Measurements from ENCODE around the gene ZNF532.
"Not testable (repeated sequence)": the region's sequence is repeated elsewhere in the genome, so short reads cannot be mapped to it uniquely, and the experiment has no call there.

ZNF532 gene

DNA sequence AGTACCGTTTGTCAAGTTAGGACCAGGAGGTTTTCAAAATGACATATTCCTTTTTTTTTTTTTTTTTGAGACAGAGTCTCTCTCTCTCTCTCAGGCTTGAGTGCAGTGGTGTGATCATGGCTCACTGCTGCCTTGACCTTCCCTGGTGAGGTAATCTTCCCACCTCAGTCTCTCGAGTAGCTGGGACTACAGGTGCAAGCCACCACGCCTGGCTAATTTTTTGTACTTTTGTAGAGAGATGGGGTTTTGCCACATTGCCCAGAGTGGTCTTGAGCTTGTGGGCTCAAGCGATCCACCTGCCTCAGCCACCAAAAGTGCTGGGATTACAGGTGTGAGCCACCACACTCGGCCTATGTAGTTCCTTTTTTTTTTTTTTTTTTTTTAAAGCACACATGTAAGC, 147.1 kb downstream of the ZNF532 start:
- no peak for DNase-seq

DNA sequence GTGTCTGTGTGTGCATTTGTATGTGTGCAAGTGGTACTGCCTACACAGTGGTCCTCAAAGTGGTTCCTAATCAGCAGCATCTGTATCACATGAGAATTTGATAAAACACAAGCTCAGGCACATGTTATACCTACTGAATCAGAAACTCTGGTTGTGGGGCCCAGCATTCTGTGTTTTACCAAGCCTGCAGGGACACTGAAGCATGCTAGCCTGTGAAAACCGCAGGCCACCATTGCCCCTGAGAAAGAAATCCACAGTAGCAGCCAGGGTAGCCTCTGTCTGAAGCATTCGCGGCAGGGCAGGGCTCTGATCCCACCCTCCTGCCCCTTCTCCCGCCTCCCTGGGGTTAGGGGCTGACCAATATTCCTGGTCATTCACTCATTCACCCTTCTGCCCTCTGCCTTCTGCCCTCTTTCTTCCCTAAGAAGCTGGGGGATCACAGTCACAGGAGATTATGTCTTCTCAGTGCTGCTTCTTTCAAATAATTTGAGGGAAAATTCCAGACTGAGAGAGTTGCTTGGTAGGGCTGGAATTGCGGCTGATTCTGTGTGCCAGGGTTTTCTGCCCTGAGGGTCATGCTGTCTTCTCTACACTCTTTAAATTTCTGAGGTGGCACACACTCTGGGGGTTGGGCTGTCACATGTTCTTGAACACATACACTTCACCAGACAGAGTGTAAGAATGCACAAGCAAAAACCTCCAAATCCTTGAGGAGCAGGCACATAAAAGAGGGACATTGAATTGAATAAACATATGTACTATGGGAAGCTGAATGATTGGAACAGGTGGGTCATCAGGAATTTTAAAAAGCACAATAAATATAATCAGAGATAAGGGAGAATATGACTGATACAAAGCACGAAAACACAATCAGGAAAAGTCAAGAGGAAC, 148.4 kb downstream of the ZNF532 start:
- no peak for DNase-seq

DNA sequence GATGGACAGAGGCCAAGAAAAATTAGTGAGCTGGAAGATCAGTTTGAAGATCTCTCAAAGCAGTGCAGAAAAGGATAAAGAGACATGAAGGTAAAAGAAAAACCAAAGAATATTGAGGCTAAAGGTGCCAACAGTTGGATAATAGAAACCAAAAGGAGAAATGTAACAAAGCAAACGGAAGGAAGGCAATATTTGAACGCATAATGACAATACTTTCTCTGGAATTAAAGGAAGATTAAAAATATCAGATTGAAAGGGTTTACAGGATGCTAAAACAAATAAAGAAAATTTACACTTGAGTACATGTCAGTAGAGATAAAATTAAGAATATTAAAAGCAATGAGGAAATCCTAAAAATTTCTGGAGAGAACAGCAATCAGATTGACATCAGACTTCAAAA, 149.1 kb downstream of the ZNF532 start:
- no peak for DNase-seq

DNA sequence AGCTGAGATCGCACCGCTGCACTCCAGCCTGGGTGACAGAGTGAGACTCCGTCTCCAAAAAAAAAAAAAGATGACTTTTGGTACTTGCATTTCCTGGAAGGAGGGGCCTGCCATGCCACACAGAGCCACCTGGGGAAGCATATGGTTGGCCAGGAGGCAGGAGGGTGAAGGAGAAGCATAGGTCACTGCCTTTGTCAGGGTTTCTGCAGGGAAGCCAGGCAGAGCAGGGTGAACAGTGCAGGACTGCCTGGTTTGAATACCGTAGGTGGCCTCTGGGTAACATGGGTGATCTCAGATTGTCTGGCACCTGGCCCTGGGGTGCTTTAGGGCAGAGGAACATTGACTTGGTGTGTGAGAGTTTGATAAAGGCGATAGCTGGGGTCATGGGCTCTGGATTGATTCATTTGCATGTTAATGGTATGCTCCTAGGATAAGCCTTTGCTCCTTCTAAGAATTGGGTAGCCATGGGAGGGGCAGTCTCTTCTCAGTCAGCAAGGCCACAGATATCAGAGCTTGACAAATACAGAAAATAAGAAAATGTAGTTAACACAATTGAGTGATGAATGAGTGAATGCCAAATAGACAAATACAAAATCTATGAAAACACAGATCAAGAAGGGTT, 151.0 kb downstream of the ZNF532 start:
- DNase-seq, result peak; percentile 26

DNA sequence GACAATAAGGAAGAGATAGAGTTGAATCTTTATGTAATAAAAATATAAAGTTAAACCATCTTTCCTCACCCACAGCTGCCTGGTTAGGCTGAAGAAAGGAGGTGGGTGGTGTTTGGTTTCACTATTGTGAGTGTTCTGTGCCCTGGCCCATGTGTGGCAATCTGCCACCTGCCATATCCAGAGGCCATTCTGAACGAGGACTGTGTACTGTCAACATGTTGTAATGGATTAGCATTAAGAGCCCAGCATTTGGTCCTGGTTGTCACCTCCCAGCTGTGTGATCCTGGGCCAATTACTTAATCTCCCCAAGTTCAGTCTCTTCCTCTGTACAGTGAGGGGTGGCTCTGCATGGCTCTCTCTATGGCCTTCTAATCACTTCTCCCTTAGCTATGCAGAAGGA, 156.8 kb downstream of the ZNF532 start:
- DNase-seq, result peak; percentile 80

DNA sequence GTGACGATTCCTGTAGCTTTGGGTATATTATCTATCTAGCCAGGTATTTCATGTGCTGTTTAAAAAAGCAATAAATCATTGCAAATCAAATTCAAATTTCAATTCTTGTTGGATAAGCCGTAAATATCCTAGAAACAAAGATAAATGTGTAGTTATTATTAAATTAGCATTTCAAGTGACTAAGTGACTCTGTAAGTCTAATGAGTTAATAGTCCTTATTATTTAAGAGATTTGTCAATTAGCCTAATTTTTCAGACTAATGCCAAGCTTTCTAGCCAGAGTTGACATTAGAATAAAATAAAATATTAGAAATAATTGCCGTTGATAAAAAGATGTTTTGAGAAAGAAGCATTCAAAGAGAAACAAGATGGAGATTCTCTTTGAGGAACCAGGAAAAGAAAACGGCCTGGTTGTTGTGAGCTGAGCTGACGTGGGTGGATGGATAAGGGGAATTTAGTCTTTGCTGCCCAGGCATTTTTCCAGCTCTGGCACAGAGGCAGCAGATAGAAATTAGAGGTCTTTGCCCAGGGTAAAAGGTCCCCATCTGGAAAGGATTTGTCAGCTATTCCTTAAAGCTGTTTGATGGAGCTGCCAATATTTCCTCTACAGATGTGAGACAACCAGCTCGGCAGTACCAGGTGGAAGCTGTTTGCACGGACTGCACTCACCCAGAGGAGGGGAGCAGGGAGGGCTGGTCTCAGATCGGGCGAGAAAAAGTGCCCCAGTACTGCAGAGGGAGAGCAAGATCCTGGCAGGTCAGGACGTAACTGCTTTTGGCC, 157.7 kb downstream of the ZNF532 start:
- no peak for DNase-seq

DNA sequence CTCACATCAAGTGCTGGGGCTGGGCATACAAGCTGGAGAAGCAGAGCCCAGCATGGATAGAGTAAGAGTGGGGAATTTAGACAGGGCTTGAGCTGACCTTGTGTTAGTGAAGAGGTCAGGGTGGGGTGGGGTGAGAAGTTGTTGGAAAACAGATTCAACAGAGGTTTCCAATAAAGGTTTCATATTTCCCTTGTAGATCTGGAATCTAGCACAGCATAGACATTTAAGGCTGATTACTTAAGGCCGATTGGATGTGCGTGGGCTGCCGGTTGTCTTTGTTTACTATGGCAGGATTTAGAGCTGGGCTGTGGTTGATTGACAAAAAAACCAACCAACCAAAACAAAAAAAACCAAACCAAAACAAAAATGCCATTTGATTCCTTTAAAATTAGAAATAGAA, 160.2 kb downstream of the ZNF532 start:
- DNase-seq, result no peak

DNA sequence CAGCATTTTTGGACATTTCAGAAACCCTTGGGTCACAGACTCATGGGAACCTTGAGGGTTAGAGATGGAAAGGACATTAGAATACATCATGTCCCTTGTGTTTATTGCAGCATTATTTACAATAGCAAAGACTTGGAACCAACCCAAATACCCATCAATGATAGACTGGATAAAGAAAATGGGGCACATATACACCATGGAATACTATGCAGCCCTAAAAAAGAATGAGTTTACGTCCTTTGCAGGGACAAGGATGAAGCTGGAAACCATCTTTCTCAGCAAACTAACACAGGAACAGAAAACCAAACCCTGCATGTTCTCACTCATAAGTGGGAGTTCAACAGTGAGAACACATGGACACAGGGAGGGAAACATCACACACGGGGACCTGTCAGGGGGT, 160.9 kb downstream of the ZNF532 start:
- not testable (repeated sequence) for DNase-seq

DNA sequence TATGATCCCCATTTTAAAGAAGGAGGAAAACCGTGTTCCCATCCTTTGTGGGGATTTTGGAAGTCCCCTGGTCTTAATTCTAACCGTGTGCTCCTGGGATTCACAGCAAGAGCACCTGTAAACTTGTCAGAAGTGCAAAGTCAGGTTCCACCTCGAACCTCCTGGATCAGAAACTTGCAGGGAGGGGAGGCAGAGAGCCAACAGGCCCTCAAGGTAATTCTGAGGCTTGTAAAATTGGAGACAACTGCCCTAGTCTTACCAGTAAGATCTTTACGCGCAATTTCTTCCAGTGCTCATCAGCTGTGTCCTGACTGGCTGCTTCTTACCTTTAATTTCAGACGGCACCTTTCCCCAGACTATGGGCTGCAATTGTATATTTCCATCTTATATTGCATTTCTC, 161.7 kb downstream of the ZNF532 start:
- DNase-seq, result no peak

DNA sequence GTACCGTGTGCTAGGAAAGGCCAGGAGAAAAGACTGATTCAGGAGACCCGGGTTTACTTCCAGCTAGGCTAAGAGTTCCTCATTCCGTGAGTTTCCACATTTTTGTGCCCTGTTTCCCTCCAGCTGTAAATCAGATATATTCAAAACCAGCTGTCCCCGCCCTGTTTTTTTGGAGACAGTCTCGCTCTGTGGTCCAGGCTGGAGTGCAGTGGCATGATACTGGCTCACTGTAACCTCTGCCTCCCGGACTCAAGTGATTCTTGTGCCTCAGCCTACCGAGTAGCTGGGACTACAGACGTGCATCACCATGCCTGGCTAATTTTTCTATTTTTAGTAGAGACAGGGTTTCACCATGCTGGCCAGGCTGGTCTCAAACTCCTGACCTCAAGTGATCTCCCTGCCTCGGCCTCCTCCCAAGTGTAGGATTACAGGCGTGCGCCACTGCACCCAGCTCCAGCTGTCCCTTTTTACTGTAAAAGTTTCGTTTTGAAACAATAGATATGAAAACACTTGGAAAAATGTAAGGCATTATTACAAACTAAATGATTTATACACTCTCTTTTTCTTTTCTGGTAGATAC, 162.2 kb downstream of the ZNF532 start:
- DNase-seq, result no peak

DNA sequence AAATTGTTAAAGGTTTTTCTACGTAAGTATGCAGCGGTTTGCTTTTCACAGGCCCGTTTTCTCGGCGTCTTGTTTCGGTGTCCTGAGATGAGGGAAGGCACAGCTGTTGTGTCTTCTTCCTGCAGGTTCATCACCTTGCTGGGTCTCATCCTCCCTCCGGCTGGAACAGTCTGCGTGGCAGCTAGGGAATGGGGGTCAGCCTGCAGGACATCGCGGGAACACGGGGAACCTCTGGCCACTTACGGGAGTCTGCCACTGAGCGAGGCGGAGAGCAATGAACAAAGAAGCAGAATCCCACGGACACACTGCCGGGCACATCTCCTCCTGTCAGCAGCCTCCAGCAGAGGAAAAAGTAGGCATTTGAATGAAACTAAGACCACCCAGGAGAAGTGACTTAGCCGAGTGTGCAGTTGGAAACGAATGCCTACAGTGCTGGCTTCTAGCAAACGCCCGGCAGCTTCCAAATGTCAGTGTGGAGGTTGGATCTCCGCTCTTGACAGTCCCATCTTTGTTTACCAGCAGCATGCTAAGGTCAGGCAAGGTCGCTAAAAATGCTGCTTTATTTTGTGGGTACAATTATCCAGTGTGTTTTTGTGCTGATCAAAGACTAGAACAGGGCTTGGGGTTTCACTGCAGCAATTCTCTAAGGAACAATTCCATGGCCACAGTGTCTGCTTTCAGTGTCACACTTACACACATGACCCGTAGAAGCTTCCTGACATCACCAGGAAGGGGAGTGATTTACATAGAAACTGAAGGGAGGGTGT, 165.2 kb downstream of the ZNF532 start:
- DNase-seq, result peak; percentile 25

DNA sequence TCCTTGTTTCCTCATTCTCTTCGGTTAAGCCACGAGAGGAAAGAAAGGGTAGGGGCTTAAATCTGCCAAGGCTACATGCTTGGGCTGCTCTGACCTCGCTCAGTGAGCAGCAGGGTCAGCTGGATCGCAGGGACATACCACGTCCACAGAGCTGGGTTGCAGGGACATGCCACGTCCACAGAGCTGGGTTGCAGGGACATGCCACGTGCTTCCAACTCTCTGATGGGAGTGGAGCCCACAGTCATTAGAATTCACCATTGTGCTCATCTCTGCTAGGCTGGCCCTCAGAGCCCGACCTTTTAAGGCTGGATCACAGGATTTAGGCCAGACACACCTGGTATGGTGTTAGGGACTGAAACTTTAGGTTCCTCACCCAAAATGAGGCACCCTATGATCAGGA, 167.6 kb downstream of the ZNF532 start:
- no peak for DNase-seq

DNA sequence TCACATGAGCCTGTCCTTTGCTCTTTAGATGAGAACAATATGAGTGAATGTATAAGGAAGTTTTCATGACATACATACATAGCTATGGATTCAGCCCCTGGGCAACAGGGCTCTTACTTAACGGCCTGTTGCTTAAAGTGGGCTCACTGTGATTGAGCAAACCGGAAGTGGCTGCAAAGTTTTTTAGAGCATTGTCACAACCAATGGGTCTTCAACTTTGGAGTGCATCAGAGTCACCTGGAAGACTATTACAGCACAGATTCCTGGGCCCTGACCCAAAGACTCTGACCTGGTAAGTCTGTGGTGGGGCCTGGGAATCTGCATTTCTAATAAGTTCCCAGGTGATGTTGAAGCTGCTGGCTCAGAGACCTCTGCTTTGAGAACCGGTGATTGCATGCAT, 168.7 kb downstream of the ZNF532 start:
- no peak for DNase-seq

DNA sequence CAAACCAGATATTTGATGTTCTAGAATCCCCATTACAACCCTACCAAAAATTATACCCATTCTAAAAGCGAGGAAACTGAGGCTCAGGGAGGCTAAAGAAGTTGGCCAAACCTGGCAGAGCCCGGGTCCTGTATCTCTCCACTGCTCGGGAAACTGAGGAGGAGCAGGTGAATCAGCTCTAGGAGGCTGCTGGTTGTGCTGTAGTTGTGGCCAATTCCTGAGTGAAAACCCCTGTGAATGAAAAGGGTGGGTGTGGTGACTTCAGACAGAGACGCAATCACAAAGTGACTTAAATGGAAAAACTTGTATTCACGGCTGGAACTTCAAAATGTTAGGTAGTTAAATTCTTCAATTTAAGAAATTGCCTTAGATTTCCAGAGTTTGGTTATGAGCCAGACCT, 169.3 kb downstream of the ZNF532 start:
- no peak for DNase-seq

DNA sequence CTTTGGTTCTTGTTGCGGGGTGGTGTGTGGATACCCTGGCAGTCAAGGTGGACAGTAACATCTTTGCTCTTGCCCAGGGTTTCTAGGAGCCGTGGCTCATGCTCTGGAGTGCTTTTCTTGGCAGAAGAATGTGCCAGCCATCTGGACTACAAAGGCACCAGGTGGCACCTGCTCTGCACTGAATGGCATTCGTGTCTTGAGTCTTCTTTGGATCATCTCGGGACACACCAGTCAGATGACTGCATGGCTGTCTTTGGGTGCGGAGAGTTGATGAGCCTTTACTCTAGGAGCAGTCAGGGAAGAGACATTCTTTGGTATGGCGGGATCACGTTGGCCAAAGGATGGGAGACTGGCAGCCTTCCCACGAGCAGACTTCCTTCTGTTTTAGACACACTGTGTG, 170.9 kb downstream of the ZNF532 start:
- no peak for DNase-seq
